CD4-positive, alpha-beta T cell (primary cell): Measurements from ENCODE around the gene RHOBTB3. TPM values are rescaled to one million over a fixed set of nuclear protein-coding genes. Genes with fewer than 3 reads are reported as not detected.

Experiments
- ATAC-seq: fragments of 200-7000 bp; cut with Tn5 transposase; one replicate; pipeline ENCODE4 v1.10.0; 2022; ENCODE audit warnings: mild to moderate bottlenecking; ENCODE audit not compliant: poor library complexity
- CTCF ChIA-PET: fragments of 350-600 bp; sonication (Branson Sonifier 250); formaldehyde crosslinking; loops from one replicate; lab custom pipeline; 2021; ENCODE audit warnings: antibody characterized with exemption, inconsistent platforms; lab: Charles Lee
- POLR2A ChIA-PET: fragments of 350-600 bp; sonication (Branson Sonifier 250); formaldehyde crosslinking; loops from one replicate; lab custom pipeline; 2021; ENCODE audit warnings: antibody characterized with exemption, inconsistent platforms; lab: Charles Lee
- DNase-seq, 14 experiments: peaks; one replicate each; pipeline ENCODE4 v3.0.0-alpha.2; 2013 to 2020; ENCODE audit warnings: mixed read lengths in 2 of 14
- H3K27ac ChIP-seq, 2 donors: one replicate each; pipeline versions ENCODE4 v1.5.1 to v1.7.0; 2013; ENCODE audit warnings: low read length in 2 of 2, low read depth in 1 of 2, mild to moderate bottlenecking in 1 of 2
- H3K27me3 ChIP-seq, 2 experiments: 1 replicate in 1 of 2; 2 replicates in 1 of 2; pipeline versions ENCODE4 v1.6.1 to v1.7.0; 2013; ENCODE audit warnings: low read length in 2 of 2, control low read depth in 1 of 2, mild to moderate bottlenecking in 1 of 2, moderate library complexity in 1 of 2; ENCODE audit not compliant: insufficient read depth in 2 of 2, control insufficient read depth in 1 of 2
- H3K36me3 ChIP-seq: one replicate; pipeline ENCODE4 v1.6.1; 2013; ENCODE audit warnings: low read length, control low read depth; ENCODE audit not compliant: insufficient read depth
- H3K4me1 ChIP-seq: one replicate; pipeline ENCODE4 v1.6.1; 2013; ENCODE audit warnings: low read length, control low read depth; ENCODE audit not compliant: insufficient read depth
- H3K4me3 ChIP-seq: one replicate; pipeline ENCODE4 v1.5.1; 2013; ENCODE audit warnings: mild to moderate bottlenecking, low read length, moderate library complexity
- H3K9me3 ChIP-seq, 2 experiments: 1 replicate in 1 of 2; 2 replicates in 1 of 2; pipeline versions ENCODE4 v1.6.1 to v1.7.0; 2013; ENCODE audit warnings: low read length in 2 of 2, mild to moderate bottlenecking in 2 of 2, control low read depth in 1 of 2, moderate library complexity in 1 of 2; ENCODE audit not compliant: control insufficient read depth in 1 of 2, insufficient read depth in 1 of 2
- H3K27ac Mint-ChIP-seq: one replicate; pipeline ENCODE4 v1.8.0; 2020; ENCODE audit warnings: mixed read lengths
- H3K27me3 Mint-ChIP-seq: one replicate; pipeline ENCODE4 v1.8.0; 2021; ENCODE audit warnings: mixed read lengths
- H3K36me3 Mint-ChIP-seq: one replicate; pipeline ENCODE4 v1.8.0; 2021; ENCODE audit warnings: low read depth, mixed read lengths
- H3K4me1 Mint-ChIP-seq: one replicate; pipeline ENCODE4 v1.8.0; 2021; ENCODE audit warnings: low read depth, mixed read lengths
- H3K4me3 Mint-ChIP-seq: one replicate; pipeline ENCODE4 v1.8.0; 2020; ENCODE audit warnings: mild to moderate bottlenecking, mixed read lengths
- H3K9me3 Mint-ChIP-seq: one replicate; pipeline ENCODE4 v1.8.0; 2020; ENCODE audit warnings: mixed read lengths
- intact Hi-C, 2 experiments: fragments of 100-400 bp; cut with DNase I in 1 of 2; cut with micrococcal nuclease in 1 of 2; formaldehyde crosslinking; loops; one replicate each; pipeline versions ENCODE4 v1.15.1 to v1.9.0; 2023 to 2025; cut with DNase I, micrococcal nuclease
- total RNA-seq, 174 experiments: library from RNA in 2 of 174; stranded (reverse) in 2 of 174; gene quantifications; one replicate each; pipeline ENCODE4 v1.2.3 and lab custom pipeline; 2021 to 2026
- TF ChIP-seq, protein P1 (sequence below): fragments of 200-600 bp; IDR thresholded peaks from one replicate; pipeline ENCODE4 v1.8.0; 2022; ENCODE audit warnings: antibody characterized with exemption, mild to moderate bottlenecking

The RHOBTB3 gene
- total RNA-seq, 2 experiments from 2014 or later: 3.8 to 4.3 TPM

DNA sequence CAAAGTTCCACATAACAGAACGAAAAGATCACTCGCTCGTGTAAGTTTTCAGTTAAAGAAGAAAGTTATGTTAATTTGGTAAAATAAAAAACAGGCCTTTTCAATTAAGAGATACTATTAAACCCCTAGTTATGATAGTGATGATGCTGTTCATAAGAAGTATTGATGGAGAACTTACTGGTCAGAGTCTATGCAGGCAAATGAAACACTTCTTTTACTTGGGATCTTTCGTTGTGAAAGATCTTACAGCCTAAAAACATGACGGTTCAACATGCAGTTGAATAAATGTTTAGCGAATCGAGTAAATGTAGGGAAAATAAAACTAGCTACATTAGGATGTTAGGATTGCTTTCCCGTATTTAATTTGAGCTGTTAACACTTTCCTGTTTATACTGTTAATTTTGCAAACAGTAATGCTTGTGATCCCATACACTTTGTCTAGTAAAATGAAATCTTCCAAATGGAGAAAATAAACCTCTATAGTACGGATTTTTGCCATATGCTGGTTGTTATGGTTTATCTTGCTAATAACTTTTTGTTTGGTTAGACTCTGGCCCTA lies 2.0 kb downstream of the RHOBTB3 start:
- Histone ChIP-seq H3K27me3 (peaks cover 9 to 28% of the 10 kb centered on the region in 2 experiments), H3K36me3 (no peaks in the 10 kb centered on the region), H3K4me1 (peaks cover 13% of the 10 kb centered on the region), H3K27ac (no peak overlapping the region), H3K4me3 (no peak overlapping the region), H3K9me3 (no peaks in the 10 kb centered on the region)
- intact Hi-C loops: no loop called here
- DNase-seq (no peak), ATAC-seq (no peak)
- peaks cover 42% of the 10 kb centered on the region for H3K27me3 Mint-ChIP-seq
- peak overlapping the region; percentile 65 for H3K4me3 Mint-ChIP-seq
- no peaks in the 10 kb centered on the region for H3K9me3 Mint-ChIP-seq
- ChIA-PET POLR2A (interaction anchor here (0.9 kb wide), 1 partner anchor 10 kb away, joined by 4 read pairs; no protein-coding TSS in a partner anchor), CTCF (interaction anchor here (1.5 kb wide), 1 partner anchor 48 kb away, joined by 3 read pairs; no protein-coding TSS in a partner anchor)
- TF ChIP-seq, protein P1, sequence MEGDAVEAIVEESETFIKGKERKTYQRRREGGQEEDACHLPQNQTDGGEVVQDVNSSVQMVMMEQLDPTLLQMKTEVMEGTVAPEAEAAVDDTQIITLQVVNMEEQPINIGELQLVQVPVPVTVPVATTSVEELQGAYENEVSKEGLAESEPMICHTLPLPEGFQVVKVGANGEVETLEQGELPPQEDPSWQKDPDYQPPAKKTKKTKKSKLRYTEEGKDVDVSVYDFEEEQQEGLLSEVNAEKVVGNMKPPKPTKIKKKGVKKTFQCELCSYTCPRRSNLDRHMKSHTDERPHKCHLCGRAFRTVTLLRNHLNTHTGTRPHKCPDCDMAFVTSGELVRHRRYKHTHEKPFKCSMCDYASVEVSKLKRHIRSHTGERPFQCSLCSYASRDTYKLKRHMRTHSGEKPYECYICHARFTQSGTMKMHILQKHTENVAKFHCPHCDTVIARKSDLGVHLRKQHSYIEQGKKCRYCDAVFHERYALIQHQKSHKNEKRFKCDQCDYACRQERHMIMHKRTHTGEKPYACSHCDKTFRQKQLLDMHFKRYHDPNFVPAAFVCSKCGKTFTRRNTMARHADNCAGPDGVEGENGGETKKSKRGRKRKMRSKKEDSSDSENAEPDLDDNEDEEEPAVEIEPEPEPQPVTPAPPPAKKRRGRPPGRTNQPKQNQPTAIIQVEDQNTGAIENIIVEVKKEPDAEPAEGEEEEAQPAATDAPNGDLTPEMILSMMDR: no peak
- H3K27ac Mint-ChIP-seq: no peak overlapping the region
- H3K4me1 Mint-ChIP-seq: peaks cover 36% of the 10 kb centered on the region
- H3K36me3 Mint-ChIP-seq: no peaks in the 10 kb centered on the region

DNA sequence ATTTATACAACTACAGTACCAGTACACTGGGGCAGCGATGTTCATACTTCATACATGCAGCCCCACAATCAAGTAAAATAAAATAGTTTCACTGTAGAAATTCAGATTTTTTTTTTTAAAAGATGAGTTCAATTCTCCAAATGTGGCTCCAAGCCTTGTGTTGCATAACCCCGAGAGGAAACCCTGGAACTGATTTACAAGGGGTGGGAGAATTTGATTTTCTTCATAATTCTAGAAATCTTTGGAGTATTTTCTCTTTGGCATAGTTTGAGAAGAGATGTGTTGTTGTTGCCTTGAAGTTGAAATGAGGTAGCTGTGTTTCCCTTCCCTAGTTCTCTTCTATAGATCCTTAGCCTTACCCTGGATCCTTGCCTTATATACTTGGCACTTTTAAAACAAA lies 3.1 kb downstream of the RHOBTB3 start:
- ChIA-PET POLR2A (interaction anchor here (0.9 kb wide), 1 partner anchor 11 kb away, joined by 4 read pairs; no protein-coding TSS in a partner anchor), CTCF (interaction anchor here (1.0 kb wide), 1 partner anchor 10 kb away, joined by 3 read pairs; no protein-coding TSS in a partner anchor)
- intact Hi-C loops: no loop called here
- peaks cover 42% of the 10 kb centered on the region for H3K27me3 Mint-ChIP-seq
- Histone ChIP-seq H3K27me3 (peaks cover 9 to 28% of the 10 kb centered on the region in 2 experiments), H3K27ac (no peak overlapping the region), H3K4me3 (no peak overlapping the region), H3K9me3 (no peaks in the 10 kb centered on the region), H3K36me3 (no peaks in the 10 kb centered on the region), H3K4me1 (peaks cover 13% of the 10 kb centered on the region)
- H3K4me3 Mint-ChIP-seq: no peak overlapping the region
- no peaks in the 10 kb centered on the region for H3K36me3 Mint-ChIP-seq
- H3K27ac Mint-ChIP-seq: no peak overlapping the region
- DNase-seq (no peak), ATAC-seq (no peak)
- no peaks in the 10 kb centered on the region for H3K9me3 Mint-ChIP-seq
- TF ChIP-seq, protein P1: no peak
- H3K4me1 Mint-ChIP-seq: peaks cover 26% of the 10 kb centered on the region

DNA sequence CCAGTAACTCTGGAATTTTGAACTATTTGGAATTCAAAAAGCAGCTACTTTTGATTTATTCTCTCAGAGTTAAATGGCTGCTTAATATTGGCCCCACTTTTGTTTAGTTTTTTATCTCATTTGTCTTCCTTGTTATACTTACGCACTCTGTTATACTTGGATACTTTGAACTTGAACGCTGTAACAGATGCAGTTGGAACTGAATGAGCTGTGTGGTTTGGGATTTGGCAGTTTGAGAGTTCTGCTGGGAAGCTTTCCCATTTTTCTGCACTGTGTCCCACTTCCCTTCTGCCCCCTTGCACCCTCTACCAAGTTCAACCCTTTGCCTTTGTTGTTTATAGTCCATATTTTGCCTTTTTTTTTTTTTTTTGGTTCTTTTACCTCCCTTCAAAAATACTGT lies 3.8 kb downstream of the RHOBTB3 start:
- Mint-ChIP-seq H3K4me3 (peak overlapping the region; percentile 23), H3K27me3 (peaks cover 42% of the 10 kb centered on the region), H3K9me3 (no peaks in the 10 kb centered on the region), H3K27ac (no peak overlapping the region), H3K4me1 (peaks cover 20% of the 10 kb centered on the region), H3K36me3 (no peaks in the 10 kb centered on the region)
- TF ChIP-seq, protein P1: no peak
- Histone ChIP-seq H3K27ac (no peak overlapping the region), H3K4me3 (no peak overlapping the region), H3K9me3 (no peaks in the 10 kb centered on the region), H3K27me3 (peaks cover 9 to 28% of the 10 kb centered on the region in 2 experiments), H3K4me1 (peaks cover 13% of the 10 kb centered on the region), H3K36me3 (no peaks in the 10 kb centered on the region)
- DNase-seq: no peak
- ChIA-PET POLR2A (no interaction called here), CTCF (interaction anchor here (1.0 kb wide), 1 partner anchor 11 kb away, joined by 3 read pairs; no protein-coding TSS in a partner anchor)
- intact Hi-C loops: no loop called here
- ATAC-seq: no peak
